OCI-LY3 (cell line): Measurements from ENCODE around the gene PDLIM5.

ENCODE experiments used
- H2AFZ ChIP-seq: fragments of 200-600, 300-600 bp; shearing (Covaris generic); 2 replicates; pipeline ENCODE4 v1.6.0; 2014; ENCODE audit warnings: antibody characterized with exemption, low read depth, low read length
- H3K27ac ChIP-seq: fragments of 200-600, 300-600 bp; sonication (generic); 2 replicates; pipeline ENCODE4 v1.5.1; 2014; ENCODE audit warnings: mild to moderate bottlenecking, low read length, moderate library complexity, mixed read lengths
- H3K27me3 ChIP-seq: fragments of 200-600, 300-600 bp; sonication (generic); 2 replicates; pipeline ENCODE4 v1.6.1; 2014; ENCODE audit warnings: low read depth, low read length, mixed read lengths
- H3K36me3 ChIP-seq: fragments of 200-600, 300-600 bp; sonication (generic); replicated peaks from 2 replicates; pipeline ENCODE3; 2014; ENCODE audit warnings: low read depth, low read length, mixed read lengths
- H3K4me1 ChIP-seq: fragments of 300-600, 200-600 bp; sonication (generic); 2 replicates; pipeline ENCODE4 v1.6.1; 2014; ENCODE audit warnings: low read length, mixed read lengths
- H3K4me2 ChIP-seq: fragments of 200-600, 300-600 bp; sonication (generic); 2 replicates; pipeline ENCODE4 v1.6.1; 2014; ENCODE audit warnings: low read length, mixed read lengths
- H3K4me3 ChIP-seq: fragments of 300-600, 200-600 bp; sonication (generic); 2 replicates; pipeline ENCODE4 v1.5.1; 2014; ENCODE audit warnings: antibody characterized with exemption, mild to moderate bottlenecking, low read length, moderate library complexity
- H3K79me2 ChIP-seq: fragments of 300-600, 200-600 bp; shearing (Covaris generic); 2 replicates; pipeline ENCODE4 v1.6.1; 2014; ENCODE audit warnings: mild to moderate bottlenecking, low read length, mixed read lengths
- H3K9ac ChIP-seq: fragments of 300-600, 200-600 bp; shearing (Covaris generic); 2 replicates; pipeline ENCODE4 v1.6.0; 2014; ENCODE audit warnings: mild to moderate bottlenecking, low read length, moderate library complexity
- H3K9me3 ChIP-seq: fragments of 200-600, 300-600 bp; shearing (Covaris generic); 2 replicates; pipeline ENCODE4 v1.6.1; 2014; ENCODE audit warnings: low read length, mixed read lengths; ENCODE audit not compliant: insufficient read depth
- H4K20me1 ChIP-seq: fragments of 200-600, 300-600 bp; sonication (generic); 2 replicates; pipeline ENCODE4 v1.6.1; 2016; ENCODE audit warnings: low read length, mixed read lengths; ENCODE audit not compliant: insufficient read depth
- CTCF ChIP-seq: fragments of 200-600, 300-600 bp; sonication (generic); IDR thresholded peaks from 2 replicates; pipeline ENCODE4 v1.5.1; 2014; ENCODE audit warnings: antibody characterized with exemption, low read length, low read depth
- EZH2phosphoT487 ChIP-seq: fragments of 200-600 bp; shearing (Covaris generic); IDR thresholded peaks from 2 replicates; pipeline ENCODE4 v1.6.1; 2018; ENCODE audit warnings: antibody characterized with exemption, mixed run types, low read depth

Gene PDLIM5

GRCh38 chr4:94504545-94504944 lies 52.8 kb downstream of the PDLIM5 start:
- no peaks in the 10 kb centered on the region for H3K9me3 ChIP-seq
- H3K9ac ChIP-seq = no peak overlapping the region
- no peaks in the 10 kb centered on the region for H3K79me2 ChIP-seq
- no peaks in the 10 kb centered on the region for H3K27me3 ChIP-seq
- no peaks in the 10 kb centered on the region for H3K36me3 ChIP-seq
- no peak overlapping the region for H2AFZ ChIP-seq
- no peak overlapping the region for H3K4me3 ChIP-seq
- TF ChIP-seq CTCF = no peak
- no peak for TF ChIP-seq EZH2phosphoT487
- H3K4me1 ChIP-seq = peaks cover 14% of the 10 kb centered on the region
- H3K27ac ChIP-seq = no peak overlapping the region
- no peaks in the 10 kb centered on the region for H4K20me1 ChIP-seq
- no peak overlapping the region for H3K4me2 ChIP-seq

GRCh38 chr4:94506822-94507221 lies 55.1 kb downstream of the PDLIM5 start:
- no peak overlapping the region for H3K27ac ChIP-seq
- H3K9ac ChIP-seq = no peak overlapping the region
- no peak overlapping the region for H3K4me2 ChIP-seq
- H3K36me3 ChIP-seq = no peaks in the 10 kb centered on the region
- H3K4me3 ChIP-seq = no peak overlapping the region
- H3K79me2 ChIP-seq = no peaks in the 10 kb centered on the region
- no peaks in the 10 kb centered on the region for H4K20me1 ChIP-seq
- no peak overlapping the region for H2AFZ ChIP-seq
- H3K9me3 ChIP-seq = no peaks in the 10 kb centered on the region
- H3K27me3 ChIP-seq = no peaks in the 10 kb centered on the region
- TF ChIP-seq CTCF (no peak), EZH2phosphoT487 (no peak)
- H3K4me1 ChIP-seq = peaks cover 14% of the 10 kb centered on the region

- no peak for TF ChIP-seq EZH2phosphoT487
- no peak for TF ChIP-seq CTCF
- H3K9me3 ChIP-seq = no peaks in the 10 kb centered on the region
- no peak overlapping the region for H3K27ac ChIP-seq
- no peaks in the 10 kb centered on the region for H3K36me3 ChIP-seq
- H3K9ac ChIP-seq = no peak overlapping the region
- no peaks in the 10 kb centered on the region for H4K20me1 ChIP-seq
- no peak overlapping the region for H2AFZ ChIP-seq
- no peaks in the 10 kb centered on the region for H3K79me2 ChIP-seq
- no peak overlapping the region for H3K4me3 ChIP-seq
- H3K27me3 ChIP-seq = no peaks in the 10 kb centered on the region
- H3K4me2 ChIP-seq = peak overlapping the region; percentile 8; the same call in 1 of the 2 replicates
- peaks cover 14% of the 10 kb centered on the region for H3K4me1 ChIP-seq
These were observed 55.5 kb downstream of the PDLIM5 start for GRCh38 chr4:94507281-94507680.

GRCh38 chr4:94507708-94508107 lies 56.0 kb downstream of the PDLIM5 start:
- no peak overlapping the region for H3K27ac ChIP-seq

More at GRCh38 chr4:94507708-94508107, 56.0 kb downstream of the PDLIM5 start:
- H3K9ac ChIP-seq = no peak overlapping the region
- H3K79me2 ChIP-seq = no peaks in the 10 kb centered on the region
- no peaks in the 10 kb centered on the region for H4K20me1 ChIP-seq
- peaks cover 14% of the 10 kb centered on the region for H3K4me1 ChIP-seq
- H3K4me3 ChIP-seq = no peak overlapping the region
- no peak overlapping the region for H2AFZ ChIP-seq
- H3K27me3 ChIP-seq = no peaks in the 10 kb centered on the region
- H3K9me3 ChIP-seq = no peaks in the 10 kb centered on the region
- H3K4me2 ChIP-seq = peak overlapping the region; percentile 8; the same call in 1 of the 2 replicates
- TF ChIP-seq EZH2phosphoT487 = no peak
- no peak for TF ChIP-seq CTCF
- no peaks in the 10 kb centered on the region for H3K36me3 ChIP-seq
